Hematopoietic multipotent progenitor cell treated with erythropoietin and hydrocortisone succinate and interleukin-3 and kit ligand, for 6 days (in vitro differentiated cells): ENCODE measurements around the gene OARD1.

Experiments used
- DNase-seq: peaks from one replicate; pipeline ENCODE4 v3.0.0-alpha.2; 2015

Gene OARD1

GRCh38 chr6:41074692-41075436 lies 2.7 kb upstream of the OARD1 start:
- DNase-seq, result no peak

- DNase-seq, result peak; percentile 49
These were observed 2.0 kb upstream of the OARD1 start for GRCh38 chr6:41073968-41074691.

- DNase-seq, result peak; percentile 93
These were observed 1.2 kb upstream of the OARD1 start for GRCh38 chr6:41073203-41073967.

GRCh38 chr6:41072836-41073202 lies 663 bp upstream of the OARD1 start, which contains the start of gene NFYA:
TSS of gene NFYA (plus strand) at chr6:41072974. CDS start at chr6:41079090, 6,116 bp downstream.
- no peak for DNase-seq

GRCh38 chr6:41071501-41071922 lies 644 bp downstream of the OARD1 start:
- no peak for DNase-seq

- peak; percentile 91 for DNase-seq
These were observed 5.3 kb downstream of the OARD1 start for GRCh38 chr6:41066867-41067304.

GRCh38 chr6:41065550-41066026 lies 6.6 kb downstream of the OARD1 start:
- no peak for DNase-seq

- DNase-seq, result no peak
These were observed 7.3 kb downstream of the OARD1 start for GRCh38 chr6:41064841-41065240.

GRCh38 chr6:41063884-41064285 lies 8.3 kb downstream of the OARD1 start:
- DNase-seq, result no peak

- no peak for DNase-seq
These were observed 10.1 kb downstream of the OARD1 start for GRCh38 chr6:41062056-41062455.

- no peak for DNase-seq
These were observed 10.9 kb downstream of the OARD1 start for GRCh38 chr6:41061196-41061726.

- no peak for DNase-seq
These were observed 12.6 kb downstream of the OARD1 start for GRCh38 chr6:41059556-41059955.

GRCh38 chr6:41058783-41059181 lies 13.4 kb downstream of the OARD1 start:
- DNase-seq, result no peak

- no peak for DNase-seq
These were observed 15.2 kb downstream of the OARD1 start for GRCh38 chr6:41056768-41057490.

- DNase-seq, result no peak
These were observed 17.0 kb downstream of the OARD1 start for GRCh38 chr6:41055149-41055548.

- no peak for DNase-seq
These were observed 17.6 kb downstream of the OARD1 start for GRCh38 chr6:41054511-41054910.

GRCh38 chr6:41053041-41053440 lies 19.1 kb downstream of the OARD1 start, which contains the start of gene APOBEC2:
TSS of gene APOBEC2 (plus strand) at chr6:41053202. CDS start at chr6:41053348, 146 bp downstream.
- no peak for DNase-seq

GRCh38 chr6:41051873-41052272 lies 20.3 kb downstream of the OARD1 start:
- DNase-seq, result peak; percentile 57

- peak; percentile 61 for DNase-seq
These were observed 21.6 kb downstream of the OARD1 start for GRCh38 chr6:41050536-41050935.

- no peak for DNase-seq
These were observed 22.2 kb downstream of the OARD1 start for GRCh38 chr6:41049955-41050354.

GRCh38 chr6:41049521-41049920 lies 22.6 kb downstream of the OARD1 start:
- no peak for DNase-seq
